Measurements from ENCODE around the gene CCR4. TPM values are rescaled to one million over a fixed set of nuclear protein-coding genes. Genes with fewer than 3 reads are reported as not detected.

CCR4 gene
- total and polyA plus RNA-seq, 10 of the 15 experiments (the other 5 are each of a cell fraction or from before 2014, with no cell fraction given), result 0.41 to 12.4 (median 5.3) TPM

GRCh38 chr3:32948625-32949445 lies 2.6 kb upstream of the CCR4 start:
- WGBS (ENCODE audit: insufficient coverage, insufficient replicate concordance, low lambda C conversion rate, missing lambda C conversion rate), result 95% methylated on average over 10 of the region's 10 CpGs
- Histone ChIP-seq H3K79me2 (ENCODE audit: control insufficient read depth, insufficient read depth, low read length) (no peaks in the 10 kb centered on the region), H3K27me3 (replicated peaks in 1 of 2; ENCODE audit: control insufficient read depth in 2 of 2, insufficient read depth in 2 of 2, low read length in 1 of 2) (no peaks in the 10 kb centered on the region), H3K4me2 (ENCODE audit: control insufficient read depth, insufficient read depth) (no peak overlapping the region), H3K4me3 (no peak overlapping the region), H2AFZ (ENCODE audit: control insufficient read depth, low read depth, low read length) (no peak overlapping the region), H3K9ac (ENCODE audit: control insufficient read depth, insufficient read depth, low read length) (no peak overlapping the region), H3K36me3 (ENCODE audit: control insufficient read depth in 2 of 2, insufficient read depth in 2 of 2, low read length in 1 of 2) (no peaks in the 10 kb centered on the region), H4K20me1 (ENCODE audit: control insufficient read depth, insufficient read depth) (no peaks in the 10 kb centered on the region), H3K9me3 (replicated peaks; ENCODE audit: control insufficient read depth, insufficient read depth, low read length) (no peaks in the 10 kb centered on the region), H3K4me1 (ENCODE audit: control insufficient read depth, insufficient read depth, low read length) (peaks cover 7% of the 10 kb centered on the region; the same call in 1 of the 2 replicates), H3K27ac (ENCODE audit: control insufficient read depth, insufficient read depth) (no peak overlapping the region)
- SMC1A ChIA-PET (ENCODE audit: uncharacterized antibody, unreplicated experiment), result interaction anchor here (0.7 to 5.8 kb wide), 9 partner anchors 117 to 829 kb away, joined by 3 to 92 read pairs (median 4); no protein-coding TSS in a partner anchor
- BruUV-seq (replicated peaks), result no TSS peak
- POLR2A ChIA-PET, result no interaction called here
- RAD21 ChIA-PET (ENCODE audit: unreplicated experiment), result interaction anchor here (0.9 to 6.2 kb wide), 8 partner anchors 26 to 838 kb away, joined by 3 to 67 read pairs (median 6); no protein-coding TSS in a partner anchor
- CTCF ChIA-PET, result interaction anchor here (0.6 to 7.7 kb wide), 14 partner anchors 10 to 424 kb away, joined by 3 to 182 read pairs (median 5); no protein-coding TSS in a partner anchor
- DNase-seq (ENCODE audit: low read depth, low spot score) (no peak), ATAC-seq (no peak), FAIRE-seq (peak; percentile 49)
- intact Hi-C loops (cut with micrococcal nuclease; ENCODE audit: unreplicated experiment), result loop anchor here (5.0 kb wide), 1 partner anchor 178 kb away; no protein-coding TSS in a partner anchor
- TF ChIP-seq SP1 (IDR thresholded peaks at IDR 0.05; ENCODE audit: low read depth, low read length) (no peak), STAT3 (IDR thresholded peaks at IDR 0.05; ENCODE audit: low read depth, low read length) (no peak), TAF1 (IDR thresholded peaks at IDR 0.05; ENCODE audit: borderline replicate concordance, low read depth, low read length) (no peak), SREBF1 (IDR thresholded peaks at IDR 0.05; ENCODE audit: low read length) (no peak), ZNF687 (IDR thresholded peaks at IDR 0.05) (no peak), ZBTB33 (IDR thresholded peaks at IDR 0.05) (no peak), MLLT1 (IDR thresholded peaks at IDR 0.05) (no peak)
- in situ Hi-C loops (cut with MboI), result no loop called here

Measured in GM12878 (cell line).